GM10847 (cell line): ENCODE measurements around the gene PDLIM7.

ENCODE experiments used
- POLR2A ChIP-seq: IDR thresholded peaks from 2 replicates; pipeline ENCODE4 v1.6.1; 2011; ENCODE audit not compliant: insufficient read length; ENCODE audit errors: extremely low read depth

The PDLIM7 gene

GRCh38 chr5:177502886-177503285, 5.5 kb upstream of the PDLIM7 start:
- no peak for TF ChIP-seq POLR2A

- no peak for TF ChIP-seq POLR2A
Observed at GRCh38 chr5:177501874-177502678, 4.7 kb upstream of the PDLIM7 start.

- no peak for TF ChIP-seq POLR2A
Observed at GRCh38 chr5:177500685-177501522, 3.5 kb upstream of the PDLIM7 start.

- no peak for TF ChIP-seq POLR2A
Observed at GRCh38 chr5:177499842-177500241, 2.4 kb upstream of the PDLIM7 start.

GRCh38 chr5:177498013-177498787, 796 bp upstream of the PDLIM7 start:
- TF ChIP-seq POLR2A, result no peak

GRCh38 chr5:177496727-177497291, 595 bp downstream of the PDLIM7 start:
- TF ChIP-seq POLR2A, result no peak

- TF ChIP-seq POLR2A, result no peak
Observed at GRCh38 chr5:177496070-177496726, 1.2 kb downstream of the PDLIM7 start.

- no peak for TF ChIP-seq POLR2A
Observed at GRCh38 chr5:177495243-177496060, 2.0 kb downstream of the PDLIM7 start.

- TF ChIP-seq POLR2A, result no peak
Observed at GRCh38 chr5:177494346-177495195, 2.8 kb downstream of the PDLIM7 start.

- no peak for TF ChIP-seq POLR2A
Observed at GRCh38 chr5:177493795-177494345, 3.5 kb downstream of the PDLIM7 start.

GRCh38 chr5:177492841-177493240, 4.6 kb downstream of the PDLIM7 start:
- no peak for TF ChIP-seq POLR2A

GRCh38 chr5:177491983-177492746, 5.2 kb downstream of the PDLIM7 start:
- TF ChIP-seq POLR2A, result no peak
